ENCODE data around the gene SLC10A1.

GRCh38 chr14:69749956-69750355 lies 47.1 kb downstream of the SLC10A1 start:
- no peak for TF ChIP-seq POLR2AphosphoS5 (IDR thresholded peaks at IDR 0.05; ENCODE audit: low read depth, low read length)
- TF ChIP-seq POLR2A (IDR thresholded peaks at IDR 0.05; ENCODE audit: low read depth, low read length) = no peak
- no peak for TF ChIP-seq TAF1 (IDR thresholded peaks at IDR 0.05; ENCODE audit: low read depth, low read length)
- TF ChIP-seq PAX5 (IDR thresholded peaks at IDR 0.05; ENCODE audit: insufficient read depth, low read length, severe bottlenecking) = no peak
- TF ChIP-seq POU2F2 (IDR thresholded peaks at IDR 0.05; ENCODE audit: low read depth, low read length) = no peak
- TF ChIP-seq SPI1 (IDR thresholded peaks at IDR 0.05; ENCODE audit: low read depth, low read length) = no peak
